ENCODE measurements around the gene ANKLE1.

Gene ANKLE1

DNA sequence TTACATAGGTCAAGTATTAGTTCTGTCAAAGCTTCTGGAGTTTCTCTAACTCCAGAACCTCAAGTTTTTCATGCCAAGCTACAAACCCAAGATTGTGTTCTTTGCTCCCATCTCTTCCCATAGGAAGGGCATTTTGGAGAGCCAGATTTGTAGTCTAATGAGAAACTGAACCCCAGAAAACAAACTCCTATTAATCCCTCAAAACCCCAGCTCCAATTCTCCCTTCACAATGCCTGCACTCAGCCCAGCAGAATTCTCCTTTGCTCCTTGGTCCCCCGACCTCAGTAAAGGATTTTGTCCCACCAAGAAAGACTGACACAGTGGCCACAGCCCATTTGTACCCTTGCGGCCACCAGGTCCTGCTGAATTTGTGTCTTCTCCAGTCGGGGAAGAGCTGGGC, 25.6 kb upstream of the ANKLE1 start:
- H3K9me3 ChIP-seq (ENCODE audit: control insufficient read depth, insufficient read depth, low read depth, low read length): no peaks in the 10 kb centered on the region
- ChIA-PET POLR2A (interaction anchor here (1.9 kb wide), 1 partner anchor 11 kb away, joined by 5 read pairs; the partner anchor contains the start of gene BABAM1), CTCF (interaction anchor here (0.6 to 0.8 kb wide), 3 partner anchors 9 to 479 kb away, joined by 3 to 5 read pairs (median 3); no protein-coding TSS in a partner anchor)
- peak; percentile 32; the same call in 1 of the 2 replicates for TF ChIP-seq ZNF623 (tag by site-specific recombination; IDR thresholded peaks at IDR 0.05)
- no peak for TF ChIP-seq ZBTB7A (tag by site-specific recombination; IDR thresholded peaks at IDR 0.05; ENCODE audit: low read depth)
- TF ChIP-seq ZFP3 (tag by site-specific recombination; IDR thresholded peaks at IDR 0.05; ENCODE audit: low read depth): peak; percentile 94
- TF ChIP-seq ZNF335 (tag by site-specific recombination; conservative IDR thresholded peaks at IDR 0.05): 0 out of 2 replicates have a peak, but pooled peaks have one; percentile 15
- no peak for TF ChIP-seq ZNF221 (tag by site-specific recombination; IDR thresholded peaks at IDR 0.05; ENCODE audit: borderline replicate concordance)
- no peak for TF ChIP-seq ZNF639 (tag by site-specific recombination; IDR thresholded peaks at IDR 0.05)
- TF ChIP-seq, protein P1, sequence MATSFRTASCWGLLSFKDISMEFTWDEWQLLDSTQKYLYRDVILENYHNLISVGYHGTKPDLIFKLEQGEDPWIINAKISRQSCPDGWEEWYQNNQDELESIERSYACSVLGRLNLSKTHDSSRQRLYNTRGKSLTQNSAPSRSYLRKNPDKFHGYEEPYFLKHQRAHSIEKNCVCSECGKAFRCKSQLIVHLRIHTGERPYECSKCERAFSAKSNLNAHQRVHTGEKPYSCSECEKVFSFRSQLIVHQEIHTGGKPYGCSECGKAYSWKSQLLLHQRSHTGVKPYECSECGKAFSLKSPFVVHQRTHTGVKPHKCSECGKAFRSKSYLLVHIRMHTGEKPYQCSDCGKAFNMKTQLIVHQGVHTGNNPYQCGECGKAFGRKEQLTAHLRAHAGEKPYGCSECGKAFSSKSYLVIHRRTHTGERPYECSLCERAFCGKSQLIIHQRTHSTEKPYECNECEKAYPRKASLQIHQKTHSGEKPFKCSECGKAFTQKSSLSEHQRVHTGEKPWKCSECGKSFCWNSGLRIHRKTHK (tag by site-specific recombination; IDR thresholded peaks at IDR 0.05): no peak
- H3K36me3 ChIP-seq (ENCODE audit: control insufficient read depth in 2 of 2, insufficient read depth in 1 of 2, low read length in 2 of 2): no peaks in the 10 kb centered on the region
- H3K27ac ChIP-seq (ENCODE audit: extremely low read depth, low read depth, low read length): no peak overlapping the region
- H3K4me1 ChIP-seq (ENCODE audit: control insufficient read depth, insufficient read depth, low read length): no peaks in the 10 kb centered on the region
- no peak overlapping the region for H3K4me3 ChIP-seq (ENCODE audit: low read depth, low read length)

GRCh38 chr19:17259118-17259780, 22.5 kb upstream of the ANKLE1 start:
- TF ChIP-seq BCL11A (tag by site-specific recombination; IDR thresholded peaks at IDR 0.05; ENCODE audit: low read depth) (no peak), TRIM28 (IDR thresholded peaks at IDR 0.05; ENCODE audit: borderline replicate concordance, low read length) (peak; percentile 78; the same call in 1 of the 2 replicates)
- POLR2A ChIA-PET: interaction anchor here (1.0 kb wide), 1 partner anchor 44 kb away, joined by 3 read pairs; the partner anchor contains the start of gene USE1
- CTCF ChIA-PET: interaction anchor here (0.6 to 3.1 kb wide), 8 partner anchors 8 to 161 kb away, joined by 3 to 26 read pairs (median 8); partner anchors contain the start of genes BABAM1, OCEL1 and USE1
- no peak overlapping the region for H3K27ac ChIP-seq (ENCODE audit: extremely low read depth, low read depth, low read length)
- H3K9me3 ChIP-seq (ENCODE audit: control insufficient read depth, insufficient read depth, low read depth, low read length): no peaks in the 10 kb centered on the region
- H3K4me3 ChIP-seq (ENCODE audit: low read depth, low read length): no peak overlapping the region
- H3K4me1 ChIP-seq (ENCODE audit: control insufficient read depth, insufficient read depth, low read length): no peaks in the 10 kb centered on the region
- no peaks in the 10 kb centered on the region for H3K36me3 ChIP-seq (ENCODE audit: control insufficient read depth in 2 of 2, insufficient read depth in 1 of 2, low read length in 2 of 2)

DNA sequence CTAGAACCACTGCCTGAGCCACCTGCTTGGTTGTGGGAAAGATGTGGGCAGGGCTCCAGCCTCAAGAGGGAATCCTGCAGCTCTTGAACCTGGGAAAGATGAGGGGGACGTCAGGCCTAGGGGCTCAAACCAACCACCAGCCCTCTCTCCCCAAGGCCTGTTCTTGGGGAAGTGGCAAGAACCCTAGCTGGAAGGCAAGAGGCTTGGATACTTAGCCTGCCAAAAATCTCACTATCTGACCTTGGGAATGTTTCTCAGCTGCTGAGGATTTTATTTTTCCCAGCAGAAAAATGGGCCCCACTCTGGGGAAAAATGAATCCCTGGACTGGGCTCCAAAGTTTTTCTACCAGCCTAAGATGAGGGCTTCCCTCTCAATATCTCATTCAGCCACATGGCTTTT, 21.8 kb upstream of the ANKLE1 start:
- no peak overlapping the region for H3K4me3 ChIP-seq (ENCODE audit: low read depth, low read length)
- H3K27ac ChIP-seq (ENCODE audit: extremely low read depth, low read depth, low read length): no peak overlapping the region
- no peaks in the 10 kb centered on the region for H3K4me1 ChIP-seq (ENCODE audit: control insufficient read depth, insufficient read depth, low read length)
- no peaks in the 10 kb centered on the region for H3K36me3 ChIP-seq (ENCODE audit: control insufficient read depth in 2 of 2, insufficient read depth in 1 of 2, low read length in 2 of 2)
- CTCF ChIA-PET: interaction anchor here (0.6 to 3.1 kb wide), 18 partner anchors 7 to 1904 kb away, joined by 3 to 26 read pairs (median 3); partner anchors contain the start of genes OCEL1 and USE1
- POLR2A ChIA-PET: interaction anchor here (0.6 to 1.0 kb wide), 2 partner anchors 25 to 44 kb away, joined by 3 read pairs; partner anchors contain the start of gene USE1
- H3K9me3 ChIP-seq (ENCODE audit: control insufficient read depth, insufficient read depth, low read depth, low read length): no peaks in the 10 kb centered on the region
- TF ChIP-seq ZNF174 (tag by site-specific recombination; IDR thresholded peaks at IDR 0.05) (no peak), PRDM4 (tag by site-specific recombination; IDR thresholded peaks at IDR 0.05) (no peak), ZNF510 (tag by site-specific recombination; IDR thresholded peaks at IDR 0.05; ENCODE audit: insufficient replicate concordance) (no peak), ZNF473 (tag by site-specific recombination; IDR thresholded peaks at IDR 0.05) (no peak), KLF9 (tag by site-specific recombination; IDR thresholded peaks at IDR 0.05; ENCODE audit: low read depth) (no peak), EGR2 (tag by site-specific recombination; IDR thresholded peaks at IDR 0.05; ENCODE audit: low read depth) (no peak), ZNF76 (tag by site-specific recombination; IDR thresholded peaks at IDR 0.05; ENCODE audit: borderline replicate concordance, low read depth) (no peak), ZNF600 (tag by site-specific recombination; IDR thresholded peaks at IDR 0.05) (no peak), ZNF501 (tag by site-specific recombination; IDR thresholded peaks at IDR 0.05) (no peak)
- TF ChIP-seq, protein P2, sequence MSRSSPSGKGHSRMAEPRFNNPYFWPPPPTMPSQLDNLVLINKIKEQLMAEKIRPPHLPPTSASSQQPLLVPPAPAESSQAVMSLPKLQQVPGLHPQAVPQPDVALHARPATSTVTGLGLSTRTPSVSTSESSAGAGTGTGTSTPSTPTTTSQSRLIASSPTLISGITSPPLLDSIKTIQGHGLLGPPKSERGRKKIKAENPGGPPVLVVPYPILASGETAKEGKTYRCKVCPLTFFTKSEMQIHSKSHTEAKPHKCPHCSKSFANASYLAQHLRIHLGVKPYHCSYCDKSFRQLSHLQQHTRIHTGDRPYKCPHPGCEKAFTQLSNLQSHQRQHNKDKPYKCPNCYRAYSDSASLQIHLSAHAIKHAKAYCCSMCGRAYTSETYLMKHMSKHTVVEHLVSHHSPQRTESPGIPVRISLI (tag by site-specific recombination; IDR thresholded peaks at IDR 0.05): no peak
- TF ChIP-seq, protein P3, sequence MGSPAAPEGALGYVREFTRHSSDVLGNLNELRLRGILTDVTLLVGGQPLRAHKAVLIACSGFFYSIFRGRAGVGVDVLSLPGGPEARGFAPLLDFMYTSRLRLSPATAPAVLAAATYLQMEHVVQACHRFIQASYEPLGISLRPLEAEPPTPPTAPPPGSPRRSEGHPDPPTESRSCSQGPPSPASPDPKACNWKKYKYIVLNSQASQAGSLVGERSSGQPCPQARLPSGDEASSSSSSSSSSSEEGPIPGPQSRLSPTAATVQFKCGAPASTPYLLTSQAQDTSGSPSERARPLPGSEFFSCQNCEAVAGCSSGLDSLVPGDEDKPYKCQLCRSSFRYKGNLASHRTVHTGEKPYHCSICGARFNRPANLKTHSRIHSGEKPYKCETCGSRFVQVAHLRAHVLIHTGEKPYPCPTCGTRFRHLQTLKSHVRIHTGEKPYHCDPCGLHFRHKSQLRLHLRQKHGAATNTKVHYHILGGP (tag by site-specific recombination; IDR thresholded peaks at IDR 0.05): no peak
- TF ChIP-seq, protein P4, sequence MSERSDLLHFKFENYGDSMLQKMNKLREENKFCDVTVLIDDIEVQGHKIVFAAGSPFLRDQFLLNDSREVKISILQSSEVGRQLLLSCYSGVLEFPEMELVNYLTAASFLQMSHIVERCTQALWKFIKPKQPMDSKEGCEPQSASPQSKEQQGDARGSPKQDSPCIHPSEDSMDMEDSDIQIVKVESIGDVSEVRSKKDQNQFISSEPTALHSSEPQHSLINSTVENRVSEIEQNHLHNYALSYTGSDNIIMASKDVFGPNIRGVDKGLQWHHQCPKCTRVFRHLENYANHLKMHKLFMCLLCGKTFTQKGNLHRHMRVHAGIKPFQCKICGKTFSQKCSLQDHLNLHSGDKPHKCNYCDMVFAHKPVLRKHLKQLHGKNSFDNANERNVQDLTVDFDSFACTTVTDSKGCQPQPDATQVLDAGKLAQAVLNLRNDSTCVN (tag by site-specific recombination; optimal IDR thresholded peaks at IDR 0.05): no peak

Measured in HEK293 (cell line).